Measurements from ENCODE around the gene NUDCD2. TPM values are rescaled to one million over a fixed set of nuclear protein-coding genes. Genes with fewer than 3 reads are reported as not detected.

The NUDCD2 gene
- polyA plus RNA-seq, 1 donor (not counting 4 experiments of a cell fraction or from before 2014, with no cell fraction given) = 15.9 TPM

DNA sequence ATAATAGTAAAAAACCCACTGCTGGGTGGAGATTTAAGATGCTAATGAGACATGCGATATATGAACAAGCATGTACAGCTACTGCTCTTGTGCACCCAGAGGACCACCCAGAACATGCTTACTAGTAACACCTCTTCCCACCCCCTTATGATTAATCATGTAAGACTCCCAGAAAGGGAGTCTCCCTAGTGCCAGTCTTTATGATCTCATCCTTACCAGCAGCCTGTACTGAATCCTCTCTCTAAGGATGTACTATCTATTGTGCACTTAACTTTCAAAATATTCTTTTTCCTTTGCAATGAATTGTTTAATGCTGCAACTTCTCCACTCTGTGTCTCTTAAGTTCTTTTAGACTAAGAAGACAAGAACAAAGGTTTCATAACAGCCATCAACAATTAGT lies 36.4 kb upstream of the NUDCD2 start:
- Histone ChIP-seq H3K36me3 (ENCODE audit: control insufficient read depth in 2 of 2, extremely low read depth in 1 of 2, insufficient read depth in 2 of 2, low read length in 2 of 2) (peaks cover 0 to 6% of the 10 kb centered on the region in 2 experiments), H3K4me3 (ENCODE audit: control insufficient read depth in 2 of 3, extremely low read depth in 1 of 3, insufficient read depth in 2 of 3, low read depth in 1 of 3, low read length in 3 of 3) (no peak overlapping the region), H3K4me1 (ENCODE audit: control insufficient read depth, extremely low read depth, insufficient read depth, low read length) (no peaks in the 10 kb centered on the region), H3K79me2 (ENCODE audit: control insufficient read depth, insufficient read depth, low read length) (no peaks in the 10 kb centered on the region), H3K9ac (ENCODE audit: control insufficient read depth, extremely low read depth, insufficient read depth, low read length) (no peak overlapping the region), H2AFZ (ENCODE audit: control insufficient read depth, low read length) (no peak overlapping the region), H3K9me1 (ENCODE audit: control insufficient read depth, extremely low read depth, insufficient read depth, low read length) (no peaks in the 10 kb centered on the region), H3K9me3 (ENCODE audit: control insufficient read depth, low read depth, low read length) (no peaks in the 10 kb centered on the region), H3K27ac (ENCODE audit: control insufficient read depth, insufficient read depth, low read length) (no peak overlapping the region), H3K4me2 (ENCODE audit: control insufficient read depth, extremely low read depth, insufficient read depth, low read depth, low read length) (no peak overlapping the region), H3K27me3 (ENCODE audit: control insufficient read depth, extremely low read depth, insufficient read depth, low read length) (no peaks in the 10 kb centered on the region), H4K20me1 (ENCODE audit: control insufficient read depth, extremely low read depth, insufficient read depth, low read length) (no peaks in the 10 kb centered on the region)
- FAIRE-seq (no peak), DNase-seq (ENCODE audit: low read depth, low spot score) (no peak)
- TF ChIP-seq, protein P1, sequence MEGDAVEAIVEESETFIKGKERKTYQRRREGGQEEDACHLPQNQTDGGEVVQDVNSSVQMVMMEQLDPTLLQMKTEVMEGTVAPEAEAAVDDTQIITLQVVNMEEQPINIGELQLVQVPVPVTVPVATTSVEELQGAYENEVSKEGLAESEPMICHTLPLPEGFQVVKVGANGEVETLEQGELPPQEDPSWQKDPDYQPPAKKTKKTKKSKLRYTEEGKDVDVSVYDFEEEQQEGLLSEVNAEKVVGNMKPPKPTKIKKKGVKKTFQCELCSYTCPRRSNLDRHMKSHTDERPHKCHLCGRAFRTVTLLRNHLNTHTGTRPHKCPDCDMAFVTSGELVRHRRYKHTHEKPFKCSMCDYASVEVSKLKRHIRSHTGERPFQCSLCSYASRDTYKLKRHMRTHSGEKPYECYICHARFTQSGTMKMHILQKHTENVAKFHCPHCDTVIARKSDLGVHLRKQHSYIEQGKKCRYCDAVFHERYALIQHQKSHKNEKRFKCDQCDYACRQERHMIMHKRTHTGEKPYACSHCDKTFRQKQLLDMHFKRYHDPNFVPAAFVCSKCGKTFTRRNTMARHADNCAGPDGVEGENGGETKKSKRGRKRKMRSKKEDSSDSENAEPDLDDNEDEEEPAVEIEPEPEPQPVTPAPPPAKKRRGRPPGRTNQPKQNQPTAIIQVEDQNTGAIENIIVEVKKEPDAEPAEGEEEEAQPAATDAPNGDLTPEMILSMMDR (optimal IDR thresholded peaks at IDR 0.05 in 1 of 3, IDR thresholded peaks at IDR 0.05 in 1 of 3, conservative IDR thresholded peaks at IDR 0.05 in 1 of 3; ENCODE audit: extremely low read depth in 1 of 3, insufficient read depth in 2 of 3, low read length in 3 of 3) = no peak
- no peak for TF ChIP-seq EZH2 (IDR thresholded peaks at IDR 0.05; ENCODE audit: low read length)
- dilution Hi-C loops (cut with MboI; ENCODE audit: extremely low pct_ligation_motif_present, low sequenced_read_pairs) = no loop called here

DNA sequence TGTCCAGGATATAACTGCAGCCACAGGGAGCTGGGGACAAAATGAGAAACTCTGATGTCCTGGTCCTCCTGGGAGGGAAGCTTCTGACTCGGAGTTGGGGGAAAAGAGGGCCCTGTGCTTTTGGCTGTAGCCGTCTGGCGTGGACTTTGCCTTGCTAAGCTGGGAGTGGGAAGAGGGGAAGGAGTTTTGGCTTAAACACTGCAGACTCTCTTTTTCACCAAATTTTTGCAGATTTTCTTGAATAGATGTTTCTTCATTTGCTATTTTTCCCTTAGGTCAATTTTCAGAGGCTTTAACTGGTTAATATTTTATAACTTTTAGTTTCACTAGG lies 29.8 kb upstream of the NUDCD2 start:
- Histone ChIP-seq H2AFZ (ENCODE audit: control insufficient read depth, low read length) (no peak overlapping the region), H3K79me2 (ENCODE audit: control insufficient read depth, insufficient read depth, low read length) (no peaks in the 10 kb centered on the region), H3K9me1 (ENCODE audit: control insufficient read depth, extremely low read depth, insufficient read depth, low read length) (no peaks in the 10 kb centered on the region), H4K20me1 (ENCODE audit: control insufficient read depth, extremely low read depth, insufficient read depth, low read length) (no peaks in the 10 kb centered on the region), H3K4me3 (ENCODE audit: control insufficient read depth in 2 of 3, extremely low read depth in 1 of 3, insufficient read depth in 2 of 3, low read depth in 1 of 3, low read length in 3 of 3) (no peak overlapping the region), H3K4me1 (ENCODE audit: control insufficient read depth, extremely low read depth, insufficient read depth, low read length) (no peaks in the 10 kb centered on the region), H3K27ac (ENCODE audit: control insufficient read depth, insufficient read depth, low read length) (no peak overlapping the region), H3K9me3 (ENCODE audit: control insufficient read depth, low read depth, low read length) (no peaks in the 10 kb centered on the region), H3K9ac (ENCODE audit: control insufficient read depth, extremely low read depth, insufficient read depth, low read length) (no peak overlapping the region), H3K27me3 (ENCODE audit: control insufficient read depth, extremely low read depth, insufficient read depth, low read length) (no peaks in the 10 kb centered on the region), H3K4me2 (ENCODE audit: control insufficient read depth, extremely low read depth, insufficient read depth, low read depth, low read length) (no peak overlapping the region), H3K36me3 (ENCODE audit: control insufficient read depth in 2 of 2, extremely low read depth in 1 of 2, insufficient read depth in 2 of 2, low read length in 2 of 2) (peaks cover 0 to 9% of the 10 kb centered on the region in 2 experiments)
- no peak for FAIRE-seq
- TF ChIP-seq EZH2 (IDR thresholded peaks at IDR 0.05; ENCODE audit: low read length) = no peak
- TF ChIP-seq, protein P1 (optimal IDR thresholded peaks at IDR 0.05 in 1 of 3, IDR thresholded peaks at IDR 0.05 in 1 of 3, conservative IDR thresholded peaks at IDR 0.05 in 1 of 3; ENCODE audit: extremely low read depth in 1 of 3, insufficient read depth in 2 of 3, low read length in 3 of 3) = no peak
- dilution Hi-C loops (cut with MboI; ENCODE audit: extremely low pct_ligation_motif_present, low sequenced_read_pairs) = no loop called here
- DNase-seq (ENCODE audit: low read depth, low spot score) = no peak
